HG03457 (cell line): ENCODE measurements around the gene CXCR6.

Experiments
- ATAC-seq: cut with Tn5 transposase; IDR thresholded peaks from one replicate; pipeline ENCODE4 v1.9.1; 2021; ENCODE audit warnings: moderate number of reproducible peaks; ENCODE audit not compliant: unreplicated experiment

Gene CXCR6

GRCh38 chr3:45966950-45967640, 23.8 kb downstream of the CXCR6 start:
- ATAC-seq: no peak

DNA sequence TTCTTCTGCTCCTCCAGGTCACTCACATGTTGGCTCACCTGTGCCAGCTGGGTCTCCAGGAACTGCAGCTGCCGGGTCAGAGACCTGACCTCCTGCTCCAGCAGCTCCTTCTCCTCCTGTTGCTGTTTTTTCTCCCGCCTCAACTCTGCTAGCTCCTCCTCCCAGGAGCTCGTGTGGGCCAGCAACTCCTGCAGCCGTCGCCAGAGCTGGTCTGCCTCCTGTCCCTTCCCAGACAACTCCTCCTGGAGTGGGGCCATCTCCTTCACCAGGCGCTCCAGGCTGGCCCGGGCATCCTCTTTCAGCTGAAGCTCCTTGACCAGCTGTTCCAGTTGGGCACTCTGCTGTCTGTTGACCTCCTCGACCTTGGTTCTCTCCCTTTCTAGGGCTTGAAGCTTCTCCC, 24.5 kb downstream of the CXCR6 start:
- ATAC-seq: no peak

- no peak for ATAC-seq
Measured at GRCh38 chr3:45968149-45968548, 24.9 kb downstream of the CXCR6 start.

DNA sequence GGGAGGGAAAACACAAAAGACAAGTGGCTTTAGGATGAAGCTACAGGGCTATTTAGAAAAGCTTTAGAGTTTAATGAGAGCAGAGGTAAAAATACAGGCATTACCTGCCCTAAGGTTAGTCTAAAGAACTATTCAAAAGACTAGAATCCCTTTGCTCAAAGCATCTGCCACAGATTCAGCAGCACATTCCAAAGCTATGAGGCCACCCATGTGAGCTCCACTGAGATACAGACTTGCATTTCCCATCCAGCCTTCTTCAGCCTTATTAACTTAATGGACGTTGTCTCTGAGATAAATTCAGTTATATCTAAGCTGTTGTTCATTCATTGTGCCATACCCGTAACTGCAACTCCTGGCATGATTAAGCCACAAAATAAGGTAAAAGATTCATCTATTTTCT, 25.4 kb downstream of the CXCR6 start:
- ATAC-seq: no peak

DNA sequence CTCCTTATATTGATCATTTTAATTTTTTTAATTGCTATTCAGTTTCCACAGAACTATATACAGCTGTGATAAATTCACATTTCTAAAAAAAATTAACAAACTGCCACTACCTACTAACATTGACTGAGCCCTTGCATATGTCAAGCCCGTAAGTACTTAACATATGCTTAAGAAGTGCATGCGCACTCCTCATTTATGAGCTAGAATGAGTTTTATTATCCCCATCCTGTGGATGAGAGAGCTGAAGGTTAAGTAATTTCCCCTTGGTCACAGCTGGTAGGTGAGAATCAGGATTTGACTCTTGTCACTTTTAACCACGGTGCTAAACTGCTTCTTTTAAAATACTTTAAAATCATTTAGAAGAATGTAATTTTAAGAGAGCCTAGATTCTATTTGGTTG, 25.9 kb downstream of the CXCR6 start:
- ATAC-seq: no peak

DNA sequence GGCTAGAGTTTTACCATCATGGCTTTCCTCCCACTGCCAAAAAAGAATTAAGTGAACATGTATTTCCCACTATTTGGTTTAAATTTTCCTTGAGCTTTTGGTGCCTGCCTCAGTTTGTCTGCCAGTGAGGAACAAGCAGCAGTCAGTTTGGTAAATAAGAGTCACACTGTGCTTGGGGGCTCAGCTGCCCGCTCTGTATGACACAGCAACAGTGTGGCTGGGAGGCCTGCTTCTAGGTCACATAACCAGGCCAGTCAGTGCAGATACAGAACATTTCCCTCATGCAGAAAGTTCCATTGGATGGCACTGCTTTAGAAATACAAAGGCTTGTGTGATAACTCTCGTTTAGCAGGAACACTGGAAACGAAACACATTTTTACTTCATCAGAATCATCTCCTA, 26.7 kb downstream of the CXCR6 start:
- ATAC-seq: no peak

DNA sequence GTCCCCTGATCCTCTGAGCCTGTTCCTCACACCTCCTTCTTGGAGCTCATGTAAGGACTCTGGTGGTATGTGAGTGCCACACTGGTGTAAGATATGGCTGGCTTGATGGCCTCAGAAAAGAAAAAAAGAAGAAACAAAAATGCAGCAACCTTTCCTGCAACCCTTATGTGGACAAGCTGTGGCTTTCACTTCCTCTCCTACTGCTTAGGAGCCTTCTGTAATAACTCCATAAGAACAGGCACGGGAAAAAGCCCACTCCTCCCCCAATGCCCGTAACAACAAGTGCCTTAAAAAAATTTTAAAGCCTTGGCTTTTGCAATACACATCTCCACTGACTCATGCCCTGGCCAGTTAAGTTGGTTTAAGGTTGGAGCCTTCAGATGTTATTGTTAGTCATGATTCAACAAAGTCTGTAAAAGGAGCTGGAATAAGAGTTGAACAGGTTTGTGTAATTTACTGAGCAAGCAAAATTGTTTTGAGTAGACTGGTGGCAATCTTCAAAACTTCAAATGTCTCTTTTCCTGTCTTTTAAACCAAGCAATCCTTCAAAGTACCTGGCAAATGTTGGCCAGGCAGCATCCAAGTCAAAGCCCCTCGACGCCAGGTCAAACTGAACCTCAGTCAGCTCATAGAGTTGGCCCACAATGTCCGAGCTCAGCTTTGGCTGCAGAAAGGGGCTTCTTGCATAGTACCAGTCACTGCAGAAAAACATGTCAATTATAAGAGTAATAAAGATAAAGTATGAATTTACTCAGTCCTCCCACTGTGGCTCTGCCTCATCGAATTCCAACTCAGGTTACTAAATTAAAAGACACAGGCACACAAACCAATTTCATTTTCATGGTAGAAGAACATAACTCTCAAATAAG, 29.5 kb downstream of the CXCR6 start:
- ATAC-seq: no peak

GRCh38 chr3:45974686-45975085, 31.4 kb downstream of the CXCR6 start:
- no peak for ATAC-seq

GRCh38 chr3:45975686-45976085, 32.4 kb downstream of the CXCR6 start:
- no peak for ATAC-seq

- no peak for ATAC-seq
Measured at GRCh38 chr3:45976191-45977091, 33.2 kb downstream of the CXCR6 start.

- no peak for ATAC-seq
Measured at GRCh38 chr3:45978006-45978761, 34.9 kb downstream of the CXCR6 start.

DNA sequence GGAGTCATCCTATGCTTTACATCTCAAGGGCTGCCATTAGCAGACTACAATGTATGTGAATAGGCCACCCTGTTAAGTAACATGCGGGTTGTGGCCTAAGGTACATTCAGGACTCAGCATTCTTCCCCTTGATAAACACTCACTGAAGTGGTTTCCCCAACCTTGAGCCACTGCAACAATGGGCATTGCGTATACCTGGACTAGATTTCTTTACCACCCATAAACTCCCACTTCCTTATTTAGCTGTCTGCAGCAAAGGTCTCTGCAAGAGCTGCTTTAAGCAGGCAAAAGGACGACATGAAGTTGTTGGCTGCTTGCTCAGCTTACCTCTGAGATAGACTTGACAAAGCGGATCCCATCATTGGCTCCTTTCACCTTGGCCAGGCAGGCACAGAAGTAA, 36.1 kb downstream of the CXCR6 start:
- ATAC-seq: no peak

DNA sequence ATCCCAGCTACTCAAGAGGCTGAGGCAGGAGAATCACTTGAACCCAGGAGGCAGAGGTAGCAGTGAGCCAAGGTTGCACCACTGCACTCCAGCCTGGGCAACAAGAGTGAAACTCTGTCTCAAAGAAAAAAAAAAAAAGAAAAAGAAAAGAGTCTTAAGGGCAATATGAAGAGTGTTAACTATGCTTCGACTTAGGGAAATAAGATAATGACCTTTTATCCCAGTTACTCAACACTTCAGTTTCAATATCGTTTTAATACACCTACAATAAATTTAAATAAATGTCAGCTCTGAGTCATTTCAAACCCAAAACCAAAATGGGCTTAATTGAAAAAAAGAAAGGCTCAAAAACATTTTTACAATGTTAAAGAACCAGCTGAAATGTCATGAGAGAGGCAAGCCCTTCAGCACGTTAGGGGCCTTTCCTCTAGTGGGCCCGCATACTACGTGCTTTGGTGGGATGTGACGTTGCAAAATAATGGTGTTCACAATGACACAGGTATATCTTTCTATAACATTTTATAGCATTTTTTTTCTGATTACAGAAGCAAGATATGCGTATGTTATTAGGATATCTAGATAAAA, 37.1 kb downstream of the CXCR6 start:
- ATAC-seq: no peak

DNA sequence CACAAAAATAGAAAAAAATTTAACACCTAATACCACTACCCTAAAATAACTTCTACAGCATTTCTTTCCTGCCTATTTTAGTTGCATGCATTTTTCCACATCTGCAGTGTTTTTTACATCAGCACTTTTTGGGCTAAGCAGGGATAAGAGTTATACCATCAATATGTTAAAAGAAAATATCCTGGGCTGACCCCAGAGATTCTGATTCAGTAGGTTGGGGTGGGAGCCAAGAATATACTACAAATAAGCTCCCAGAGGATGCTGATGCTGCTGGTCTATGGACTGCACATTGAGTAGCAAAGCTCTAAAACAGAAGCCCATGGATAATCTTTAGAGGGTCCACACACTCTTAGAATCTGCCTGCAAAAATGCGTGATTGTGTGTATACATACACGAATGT, 37.6 kb downstream of the CXCR6 start:
- ATAC-seq: no peak

- no peak for ATAC-seq
Measured at GRCh38 chr3:45981346-45982074, 38.2 kb downstream of the CXCR6 start.

DNA sequence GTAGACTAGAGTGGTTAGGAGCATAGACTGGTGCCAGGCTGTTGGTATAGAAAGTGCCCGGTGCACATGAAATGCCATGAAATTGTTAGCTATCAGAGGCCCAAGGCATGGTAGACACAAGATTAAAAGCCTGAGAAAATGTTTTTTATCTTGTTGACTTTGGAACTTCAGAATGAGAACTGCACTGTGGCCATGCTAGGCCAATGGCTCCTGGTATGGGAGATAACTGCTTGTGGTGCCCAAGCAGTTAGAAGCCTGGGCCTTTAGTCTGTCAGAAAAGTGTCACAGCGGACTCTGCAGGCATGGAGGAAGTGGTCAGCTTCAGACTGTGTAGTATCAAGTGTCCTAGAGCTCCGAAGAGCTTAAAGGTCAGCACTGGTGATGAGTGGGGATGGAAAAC, 40.5 kb downstream of the CXCR6 start:
- ATAC-seq: no peak

GRCh38 chr3:45984331-45985312, 41.4 kb downstream of the CXCR6 start:
- ATAC-seq: no peak

- ATAC-seq: no peak
Measured at GRCh38 chr3:45985532-45986302, 42.5 kb downstream of the CXCR6 start.
